ENCODE measurements around the gene ALK. TPM values are rescaled to one million over a fixed set of nuclear protein-coding genes. Genes with fewer than 3 reads are reported as not detected.

The ALK gene
- total RNA-seq, 4 donors from 2014 or later = 0.08 to 0.40 (median 0.28) TPM

GRCh38 chr2:29308366-29308765 lies 613.0 kb downstream of the ALK start:
- no peak for TF ChIP-seq CTCF (IDR thresholded peaks at IDR 0.05)
- TF ChIP-seq POLR2A (IDR thresholded peaks at IDR 0.05) = no peak
- DNase-seq = no peak
- H3K36me3 ChIP-seq = no peaks in the 10 kb centered on the region
- no peaks in the 10 kb centered on the region for H3K27me3 ChIP-seq
- peaks cover 3 to 28% of the 10 kb centered on the region in 2 donors for H3K4me1 ChIP-seq
- H3K27ac ChIP-seq = no peak overlapping the region
- no peak overlapping the region for H3K4me3 ChIP-seq (replicated peaks in 1 of 3)
- 80 to 86% methylated on average over 9 of the region's 9 CpGs for WGBS, 2 donors
- H3K9me3 ChIP-seq = no peaks in the 10 kb centered on the region
- intact Hi-C loops (cut with DNase I) = no loop called here

GRCh38 chr2:29307519-29307918 lies 613.9 kb downstream of the ALK start:
- intact Hi-C loops (cut with DNase I) = no loop called here
- Histone ChIP-seq H3K9me3 (no peaks in the 10 kb centered on the region), H3K27ac (peak overlapping the region in 1 of 3 donors; percentile 4), H3K4me3 (replicated peaks in 1 of 3) (no peak overlapping the region), H3K4me1 (peaks cover 3 to 28% of the 10 kb centered on the region in 2 donors), H3K27me3 (no peaks in the 10 kb centered on the region), H3K36me3 (no peaks in the 10 kb centered on the region)
- TF ChIP-seq CTCF (IDR thresholded peaks at IDR 0.05) (no peak), POLR2A (IDR thresholded peaks at IDR 0.05) (no peak)
- WGBS, 2 donors = 43 to 52% methylated on average over 2 of the region's 2 CpGs
- no peak for DNase-seq

- TF ChIP-seq CTCF (IDR thresholded peaks at IDR 0.05) (no peak), POLR2A (IDR thresholded peaks at IDR 0.05) (no peak)
- Histone ChIP-seq H3K4me3 (replicated peaks in 1 of 3) (no peak overlapping the region), H3K27ac (no peak overlapping the region), H3K27me3 (no peaks in the 10 kb centered on the region), H3K4me1 (peaks cover 3 to 27% of the 10 kb centered on the region in 2 donors), H3K9me3 (no peaks in the 10 kb centered on the region), H3K36me3 (no peaks in the 10 kb centered on the region)
- intact Hi-C loops (cut with DNase I) = no loop called here
- no peak for DNase-seq
- 88 to 89% methylated on average over 6 of the region's 6 CpGs for WGBS, 2 donors
Observed at GRCh38 chr2:29305762-29306161, 615.6 kb downstream of the ALK start.

GRCh38 chr2:29304399-29305060 lies 616.9 kb downstream of the ALK start:
- no peaks in the 10 kb centered on the region for H3K36me3 ChIP-seq
- H3K4me3 ChIP-seq (replicated peaks in 1 of 3) = no peak overlapping the region
- peak; percentile 33 to 34 for DNase-seq
- H3K9me3 ChIP-seq = no peaks in the 10 kb centered on the region
- H3K27me3 ChIP-seq = no peaks in the 10 kb centered on the region
- no peak overlapping the region for H3K27ac ChIP-seq
- TF ChIP-seq CTCF (IDR thresholded peaks at IDR 0.05) (no peak), POLR2A (IDR thresholded peaks at IDR 0.05) (no peak)
- intact Hi-C loops (cut with DNase I) = no loop called here
- peaks cover 0 to 16% of the 10 kb centered on the region in 2 donors for H3K4me1 ChIP-seq
- 27 to 40% methylated on average over 4 of the region's 4 CpGs for WGBS, 2 donors

GRCh38 chr2:29296585-29296984 lies 624.8 kb downstream of the ALK start:
- WGBS, 2 donors = 83 to 84% methylated on average over 10 of the region's 10 CpGs
- intact Hi-C loops (cut with DNase I) = loop anchor here (5.0 kb wide), 1 partner anchor 546 kb away; no protein-coding TSS in a partner anchor
- DNase-seq = no peak
- Histone ChIP-seq H3K4me3 (replicated peaks in 1 of 3) (no peak overlapping the region), H3K36me3 (no peaks in the 10 kb centered on the region), H3K27me3 (no peaks in the 10 kb centered on the region), H3K9me3 (no peaks in the 10 kb centered on the region), H3K4me1 (no peaks in the 10 kb centered on the region), H3K27ac (no peak overlapping the region)
- TF ChIP-seq POLR2A (IDR thresholded peaks at IDR 0.05) (no peak), CTCF (IDR thresholded peaks at IDR 0.05) (no peak)

All from thyroid gland (tissue), 4 donors.